ENCODE results near the gene DPP7. TPM values are rescaled to one million over a fixed set of nuclear protein-coding genes. Genes with fewer than 3 reads are reported as not detected.
A peak's percentile ranks its signal among the peaks of the same experiment; 100 is the strongest.
"Not testable (repeated sequence)": the region's sequence is repeated elsewhere in the genome, so short reads cannot be mapped to it uniquely, and the experiment has no call there.

DPP7 gene
- total RNA-seq, 1 donor from 2014 or later: 6.1 TPM

- Mint-ChIP-seq H3K4me1 (ENCODE audit: unreplicated experiment) (peaks cover 21% of the 10 kb centered on the region), H3K36me3 (ENCODE audit: low read depth, unreplicated experiment) (no peaks in the 10 kb centered on the region), H3K27me3 (ENCODE audit: unreplicated experiment) (peaks cover 5% of the 10 kb centered on the region), H3K9me3 (ENCODE audit: unreplicated experiment) (no peaks in the 10 kb centered on the region), H3K4me3 (ENCODE audit: unreplicated experiment) (peak overlapping the region; percentile 89), H3K27ac (ENCODE audit: unreplicated experiment) (peak overlapping the region; percentile 70)
- no peak for TF ChIP-seq CTCF (IDR thresholded peaks at IDR 0.05; ENCODE audit: unreplicated experiment)
- DNase-seq (ENCODE audit: low spot score): no peak
These were observed 13.8 kb upstream of the DPP7 start for GRCh38 chr9:137128158-137128861.

- no peak for TF ChIP-seq CTCF (IDR thresholded peaks at IDR 0.05; ENCODE audit: unreplicated experiment)
- Mint-ChIP-seq H3K4me3 (ENCODE audit: unreplicated experiment) (peak overlapping the region; percentile 89), H3K9me3 (ENCODE audit: unreplicated experiment) (no peaks in the 10 kb centered on the region), H3K36me3 (ENCODE audit: low read depth, unreplicated experiment) (no peaks in the 10 kb centered on the region), H3K4me1 (ENCODE audit: unreplicated experiment) (peaks cover 21% of the 10 kb centered on the region), H3K27ac (ENCODE audit: unreplicated experiment) (peak overlapping the region; percentile 89), H3K27me3 (ENCODE audit: unreplicated experiment) (peaks cover 5% of the 10 kb centered on the region)
- DNase-seq (ENCODE audit: low spot score): no peak
These were observed 13.0 kb upstream of the DPP7 start for GRCh38 chr9:137127301-137128157.

- peaks cover 5% of the 10 kb centered on the region for H3K27me3 Mint-ChIP-seq (ENCODE audit: unreplicated experiment)
- H3K9me3 Mint-ChIP-seq (ENCODE audit: unreplicated experiment): no peaks in the 10 kb centered on the region
- no peak overlapping the region for H3K4me3 Mint-ChIP-seq (ENCODE audit: unreplicated experiment)
These were observed 12.3 kb upstream of the DPP7 start for GRCh38 chr9:137126786-137127185.

GRCh38 chr9:137123952-137124462 lies 9.5 kb upstream of the DPP7 start:
- not testable (repeated sequence) for DNase-seq (ENCODE audit: low spot score); H3K9me3 Mint-ChIP-seq (ENCODE audit: unreplicated experiment); H3K4me3 Mint-ChIP-seq (ENCODE audit: unreplicated experiment); H3K27ac Mint-ChIP-seq (ENCODE audit: unreplicated experiment); H3K27me3 Mint-ChIP-seq (ENCODE audit: unreplicated experiment); H3K36me3 Mint-ChIP-seq (ENCODE audit: low read depth, unreplicated experiment)
- H3K4me1 Mint-ChIP-seq (ENCODE audit: unreplicated experiment): peaks cover 24% of the 10 kb centered on the region

More at GRCh38 chr9:137126786-137127185, 12.3 kb upstream of the DPP7 start:
- TF ChIP-seq CTCF (IDR thresholded peaks at IDR 0.05; ENCODE audit: unreplicated experiment): no peak
- Mint-ChIP-seq H3K36me3 (ENCODE audit: low read depth, unreplicated experiment) (no peaks in the 10 kb centered on the region), H3K27ac (ENCODE audit: unreplicated experiment) (peak overlapping the region; percentile 89), H3K4me1 (ENCODE audit: unreplicated experiment) (peaks cover 24% of the 10 kb centered on the region)
- no peak for DNase-seq (ENCODE audit: low spot score)

GRCh38 chr9:137123468-137123837 lies 8.9 kb upstream of the DPP7 start:
- H3K9me3 Mint-ChIP-seq (ENCODE audit: unreplicated experiment): no peaks in the 10 kb centered on the region
- peaks cover 4% of the 10 kb centered on the region for H3K27me3 Mint-ChIP-seq (ENCODE audit: unreplicated experiment)
- H3K36me3 Mint-ChIP-seq (ENCODE audit: low read depth, unreplicated experiment): no peaks in the 10 kb centered on the region
- no peak overlapping the region for H3K27ac Mint-ChIP-seq (ENCODE audit: unreplicated experiment)
- no peak for DNase-seq (ENCODE audit: low spot score)
- H3K4me1 Mint-ChIP-seq (ENCODE audit: unreplicated experiment): peaks cover 20% of the 10 kb centered on the region
- no peak for TF ChIP-seq CTCF (IDR thresholded peaks at IDR 0.05; ENCODE audit: unreplicated experiment)
- no peak overlapping the region for H3K4me3 Mint-ChIP-seq (ENCODE audit: unreplicated experiment)

- H3K36me3 Mint-ChIP-seq (ENCODE audit: low read depth, unreplicated experiment); H3K4me3 Mint-ChIP-seq (ENCODE audit: unreplicated experiment); H3K27me3 Mint-ChIP-seq (ENCODE audit: unreplicated experiment); H3K27ac Mint-ChIP-seq (ENCODE audit: unreplicated experiment); H3K9me3 Mint-ChIP-seq (ENCODE audit: unreplicated experiment); DNase-seq (ENCODE audit: low spot score): not testable (repeated sequence)
- peaks cover 14% of the 10 kb centered on the region for H3K4me1 Mint-ChIP-seq (ENCODE audit: unreplicated experiment)
These were observed 8.4 kb upstream of the DPP7 start for GRCh38 chr9:137122796-137123467.

- not testable (repeated sequence) for H3K4me1 Mint-ChIP-seq (ENCODE audit: unreplicated experiment); H3K36me3 Mint-ChIP-seq (ENCODE audit: low read depth, unreplicated experiment); H3K27ac Mint-ChIP-seq (ENCODE audit: unreplicated experiment); H3K27me3 Mint-ChIP-seq (ENCODE audit: unreplicated experiment); H3K9me3 Mint-ChIP-seq (ENCODE audit: unreplicated experiment); DNase-seq (ENCODE audit: low spot score)
- H3K4me3 Mint-ChIP-seq (ENCODE audit: unreplicated experiment): peak overlapping the region; percentile 14
These were observed 7.6 kb upstream of the DPP7 start for GRCh38 chr9:137121927-137122795.
